Stimulated activated CD8-positive, alpha-beta memory T cell treated with anti-CD3 and anti-CD28 coated beads, Interleukin-15, amount 100 ng/mL, for 24 hours (primary cell): ENCODE results near the gene LILRB2.
"Not testable (repeated sequence)": the region's sequence is repeated elsewhere in the genome, so short reads cannot be mapped to it uniquely, and the experiment has no call there.

Experiments
- DNase-seq: peaks from one replicate; pipeline ENCODE4 v3.0.0-alpha.2; 2020; ENCODE audit warnings: low read depth

Gene LILRB2

DNA sequence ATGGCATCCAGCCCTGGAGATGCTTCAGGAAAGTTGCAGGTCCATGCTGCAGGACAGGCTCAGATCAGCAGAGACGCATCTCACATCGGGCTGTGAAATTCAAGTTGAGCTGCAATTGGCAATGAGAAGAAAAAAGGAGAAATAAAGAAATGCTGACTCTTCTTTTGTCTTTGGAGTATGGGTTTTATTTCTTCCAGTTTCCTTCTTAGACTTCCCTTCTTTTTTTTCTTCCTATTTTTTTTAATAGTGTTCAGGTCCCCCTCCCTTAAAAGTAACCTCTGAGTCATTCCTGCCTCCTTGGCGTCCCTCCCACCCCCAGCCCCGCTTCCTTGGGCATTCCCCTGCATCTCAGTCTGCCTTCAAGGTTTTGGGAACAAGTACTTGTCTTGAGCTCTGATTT is 9.3 kb downstream of the LILRB2 start:
- DNase-seq = not testable (repeated sequence)

GRCh38 chr19:54271106-54271505 is 9.8 kb downstream of the LILRB2 start:
- no peak for DNase-seq

DNA sequence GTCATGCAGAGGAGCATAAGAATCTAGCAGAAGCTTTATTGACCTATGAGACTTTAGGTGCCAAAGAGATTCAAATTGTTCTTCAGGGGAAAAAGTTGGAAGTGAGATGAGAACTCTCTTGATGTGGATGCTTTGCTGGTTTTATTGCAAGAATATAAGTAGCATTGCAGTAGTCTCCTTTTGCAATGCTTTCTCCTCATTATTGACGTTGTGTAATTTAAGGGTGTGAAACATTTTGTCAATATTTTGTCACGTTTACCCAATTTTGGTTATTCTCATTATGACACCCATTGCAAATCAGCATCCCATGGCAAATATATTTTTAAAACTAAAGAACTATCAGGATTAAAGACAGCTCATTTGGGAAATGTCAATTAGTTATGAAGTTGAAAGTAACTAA is 12.0 kb downstream of the LILRB2 start:
- DNase-seq = no peak

- DNase-seq = peak; percentile 37
These were observed 14.8 kb downstream of the LILRB2 start for GRCh38 chr19:54266133-54266532.

DNA sequence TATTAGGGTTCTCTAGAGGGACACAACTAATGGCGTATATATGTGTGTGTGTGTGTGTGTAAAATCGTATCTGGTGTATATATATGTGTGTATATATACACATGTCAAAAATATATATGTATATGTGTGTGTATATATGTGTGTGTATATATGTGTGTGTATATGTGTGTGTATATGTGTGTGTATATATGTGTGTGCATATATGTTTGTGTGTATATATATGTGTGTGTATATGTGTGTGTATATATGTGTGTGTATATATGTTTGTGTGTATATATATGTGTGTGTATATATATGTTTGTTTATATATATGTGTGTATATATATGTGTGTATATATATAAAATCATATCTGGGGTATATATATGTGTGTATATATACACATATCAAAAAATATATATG is 18.4 kb downstream of the LILRB2 start:
- DNase-seq = no peak

DNA sequence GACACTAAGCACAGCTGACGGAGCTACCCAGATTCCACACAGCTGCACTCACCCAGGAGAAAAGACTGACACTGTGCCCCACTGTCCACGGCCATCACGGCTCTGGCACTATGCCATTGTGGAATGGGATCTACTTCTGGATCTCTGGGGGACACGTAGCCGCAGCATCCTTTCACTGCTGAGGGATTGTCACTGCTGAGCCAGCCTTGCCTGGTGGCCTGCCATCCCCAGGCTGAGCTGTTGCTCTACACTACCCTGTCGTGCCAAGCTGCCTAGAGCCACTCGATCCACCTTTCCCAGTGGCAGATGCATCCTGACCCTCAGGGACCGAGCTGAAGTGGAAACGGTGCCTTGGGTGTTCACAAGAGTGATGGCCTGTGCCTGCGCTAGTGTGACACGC is 18.8 kb downstream of the LILRB2 start:
- DNase-seq = no peak

- DNase-seq = no peak
These were observed 23.8 kb downstream of the LILRB2 start, which contains the start of gene LILRB5 for GRCh38 chr19:54257116-54257480. Gene LILRB5 (minus strand): TSS chr19:54257273. CDS start chr19:54257193, 80 bp downstream.

- DNase-seq = no peak
These were observed 24.4 kb downstream of the LILRB2 start for GRCh38 chr19:54256250-54257115.

DNA sequence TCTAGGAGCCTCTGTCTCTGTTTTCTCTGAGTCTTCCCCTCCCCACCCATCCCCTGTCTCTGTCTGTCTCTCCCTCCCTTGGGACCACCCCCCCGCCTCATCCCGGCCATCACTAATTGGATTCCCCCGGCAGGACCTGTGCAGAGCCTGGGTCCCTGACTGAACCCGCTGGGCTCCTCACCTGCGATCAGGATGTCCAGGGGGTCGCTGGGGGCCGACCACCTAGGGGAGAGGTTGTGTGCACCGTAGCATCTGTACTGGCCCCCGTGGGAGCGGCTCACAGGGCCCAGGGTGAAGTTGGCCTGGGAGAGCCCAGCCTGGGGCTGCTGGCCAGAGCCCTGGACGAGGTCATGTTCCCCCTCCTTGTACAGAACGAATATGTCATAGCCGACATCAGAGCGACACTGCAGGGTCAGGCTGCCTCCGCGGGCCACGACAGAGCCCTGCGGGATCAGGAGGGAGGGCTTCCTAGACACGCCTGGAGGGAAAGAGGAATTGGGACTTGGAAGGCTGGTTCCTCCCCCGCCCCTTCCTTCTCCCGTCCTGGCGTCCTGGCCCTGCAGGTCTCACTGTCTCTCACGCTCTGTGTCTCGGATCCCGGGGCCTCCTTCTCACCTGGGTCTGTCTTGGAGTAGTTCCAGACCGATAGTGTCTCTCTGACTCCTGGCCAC is 25.7 kb downstream of the LILRB2 start:
- no peak for DNase-seq

- DNase-seq = no peak
These were observed 26.6 kb downstream of the LILRB2 start for GRCh38 chr19:54254195-54254906.

DNA sequence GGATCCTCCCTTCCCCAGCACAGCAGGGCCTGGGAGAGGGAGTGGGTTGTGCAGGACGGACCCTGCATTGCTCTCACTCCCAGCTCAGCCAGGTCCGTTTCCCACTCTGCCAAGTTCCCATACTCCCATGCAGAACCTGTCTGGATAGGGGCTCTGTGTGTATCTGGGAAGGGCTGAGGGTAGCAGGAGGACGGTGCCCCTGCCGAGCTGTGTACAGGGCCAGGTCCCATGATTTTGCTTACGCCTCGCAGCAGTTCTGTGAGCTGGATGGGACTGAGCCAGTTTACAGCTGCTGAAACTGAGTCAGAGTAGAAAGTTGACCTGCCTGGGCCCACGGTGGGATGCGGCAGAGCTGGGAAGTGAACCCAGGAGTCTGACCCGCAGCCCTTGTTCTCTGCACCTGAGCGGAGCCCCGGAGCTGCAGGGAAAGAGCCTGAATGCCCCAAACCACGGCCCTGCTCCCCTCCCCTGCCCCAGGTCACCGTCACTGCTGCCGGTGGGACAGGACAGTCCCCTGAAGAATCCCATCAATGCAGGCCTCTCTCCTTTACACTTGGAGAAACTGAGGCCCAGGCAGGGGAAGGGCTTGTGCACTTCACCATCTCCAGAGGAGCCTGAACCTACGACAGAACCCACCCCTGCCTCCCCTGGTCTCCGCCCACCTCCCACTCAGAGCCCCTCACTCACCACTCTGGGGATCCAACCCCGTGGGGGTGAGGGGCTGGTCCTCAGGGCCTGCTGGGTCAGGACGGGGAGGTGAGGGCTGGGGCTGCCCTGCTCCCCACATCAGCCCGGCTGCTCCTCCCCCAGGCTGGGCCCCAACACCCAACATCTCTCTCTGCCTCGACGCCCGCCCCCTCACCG is 27.3 kb downstream of the LILRB2 start:
- DNase-seq = no peak

- DNase-seq = no peak
These were observed 28.1 kb downstream of the LILRB2 start for GRCh38 chr19:54252845-54253244.

GRCh38 chr19:54252243-54252642 is 28.7 kb downstream of the LILRB2 start:
- no peak for DNase-seq

GRCh38 chr19:54248016-54248601 is 32.8 kb downstream of the LILRB2 start:
- DNase-seq = no peak

GRCh38 chr19:54247106-54247930 is 33.6 kb downstream of the LILRB2 start:
- DNase-seq = no peak

- no peak for DNase-seq
These were observed 35.0 kb downstream of the LILRB2 start for GRCh38 chr19:54245936-54246335.

DNA sequence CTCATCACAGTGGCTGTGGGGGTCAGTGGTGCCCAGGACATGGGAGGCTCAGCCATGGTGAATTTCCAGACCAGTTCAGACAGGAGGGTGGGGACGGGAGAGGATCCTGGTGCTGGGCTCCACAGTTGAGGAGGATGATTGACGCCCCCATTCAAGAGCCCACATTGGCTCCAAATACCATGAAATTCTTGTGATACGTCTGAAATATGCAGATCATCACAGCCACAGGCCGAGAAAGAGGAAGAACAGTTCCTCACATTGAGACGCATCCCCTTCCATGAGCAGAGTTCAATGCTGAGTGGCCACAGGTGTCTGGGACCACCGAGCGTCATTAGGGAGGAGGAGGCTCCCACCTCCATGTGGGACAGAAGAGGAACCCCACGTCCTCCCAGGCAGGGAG is 37.1 kb downstream of the LILRB2 start:
- DNase-seq = not testable (repeated sequence)

DNA sequence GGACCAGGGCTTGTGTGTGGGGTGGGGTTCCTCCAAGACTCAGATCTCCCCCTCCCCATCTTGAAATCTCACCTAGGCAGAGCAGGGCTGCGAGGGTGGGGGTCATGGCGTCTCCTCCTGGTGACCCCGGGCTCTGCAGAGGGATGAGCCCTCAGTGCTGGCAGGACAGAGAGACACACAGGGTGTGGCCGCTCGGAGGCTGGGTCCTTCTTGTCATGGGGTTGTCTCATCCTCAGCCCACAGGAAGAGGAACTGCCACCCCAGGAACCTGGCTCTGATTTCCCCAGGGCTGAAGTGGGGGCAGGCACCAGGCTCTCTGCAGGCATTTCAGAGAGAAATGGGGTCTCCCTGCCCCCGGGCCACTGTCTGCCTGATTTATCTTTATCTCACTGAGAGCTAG is 38.3 kb downstream of the LILRB2 start, which contains the start of gene LILRA6:
Gene LILRA6 (minus strand): TSS at position 145 of the 400 bp plus-strand sequence.
- not testable (repeated sequence) for DNase-seq

DNA sequence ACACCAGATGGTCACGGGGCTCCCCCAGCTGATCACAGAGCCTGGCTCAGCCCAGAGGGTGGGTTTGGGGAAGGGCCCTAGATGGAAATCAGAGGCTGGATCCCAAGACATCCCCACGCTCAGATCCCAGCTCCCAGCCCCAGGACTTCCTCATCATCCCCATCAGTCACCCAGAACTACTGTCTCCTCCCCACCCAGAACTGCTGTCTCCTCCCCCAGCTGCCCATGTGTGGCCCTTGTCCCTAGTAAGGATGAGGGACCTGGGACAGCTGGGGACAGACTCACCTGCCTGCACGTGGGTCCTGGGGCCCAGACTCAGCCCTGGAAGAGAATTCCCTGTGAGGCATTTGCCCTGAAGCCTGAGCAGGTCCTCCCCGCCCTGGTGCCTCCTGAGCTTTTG is 38.7 kb downstream of the LILRB2 start:
- not testable (repeated sequence) for DNase-seq
